ENCODE data around the gene SRRT.
A peak's percentile ranks its signal among the peaks of the same experiment; 100 is the strongest.

Gene SRRT

DNA sequence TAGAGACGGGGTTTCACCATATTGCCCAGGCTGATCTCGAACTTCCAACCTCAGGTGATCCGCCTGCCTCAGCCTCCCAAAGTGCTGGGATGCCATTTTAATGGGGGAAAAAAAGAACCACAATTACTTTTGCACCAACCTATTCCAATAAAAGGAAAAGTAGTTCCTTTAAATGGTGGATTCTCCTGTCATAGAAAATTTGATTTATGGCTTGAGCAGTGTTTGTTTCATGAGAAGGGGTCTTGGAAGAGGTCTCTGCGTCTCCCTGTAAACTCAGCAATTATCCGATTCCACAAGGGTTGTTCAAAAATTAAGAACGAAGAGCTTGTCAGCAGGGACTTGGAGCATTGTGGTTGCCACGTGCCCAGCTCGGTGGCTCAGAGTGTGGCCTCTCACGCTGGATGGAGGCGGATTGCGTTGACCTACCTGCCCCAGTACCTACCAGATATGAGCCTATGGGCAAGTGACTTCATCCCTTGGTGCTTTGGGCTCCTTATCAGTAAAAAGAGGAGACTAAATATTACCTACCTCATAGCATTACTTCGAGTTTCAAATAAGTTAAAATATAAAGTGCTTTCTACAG is 10.5 kb upstream of the SRRT start:
- no peak overlapping the region for H2AFZ ChIP-seq (ENCODE audit: low read depth, low read length)
- H3K36me3 ChIP-seq (ENCODE audit: insufficient read depth, low read length): peaks cover 15% of the 10 kb centered on the region
- H3K27me3 ChIP-seq (ENCODE audit: insufficient read depth, low read length): no peaks in the 10 kb centered on the region
- H3K9me3 ChIP-seq (ENCODE audit: low read length): no peaks in the 10 kb centered on the region
- H3K4me3 ChIP-seq (ENCODE audit: low read length): no peak overlapping the region
- peaks cover 13% of the 10 kb centered on the region for H3K4me1 ChIP-seq (ENCODE audit: insufficient read depth, low read length)

DNA sequence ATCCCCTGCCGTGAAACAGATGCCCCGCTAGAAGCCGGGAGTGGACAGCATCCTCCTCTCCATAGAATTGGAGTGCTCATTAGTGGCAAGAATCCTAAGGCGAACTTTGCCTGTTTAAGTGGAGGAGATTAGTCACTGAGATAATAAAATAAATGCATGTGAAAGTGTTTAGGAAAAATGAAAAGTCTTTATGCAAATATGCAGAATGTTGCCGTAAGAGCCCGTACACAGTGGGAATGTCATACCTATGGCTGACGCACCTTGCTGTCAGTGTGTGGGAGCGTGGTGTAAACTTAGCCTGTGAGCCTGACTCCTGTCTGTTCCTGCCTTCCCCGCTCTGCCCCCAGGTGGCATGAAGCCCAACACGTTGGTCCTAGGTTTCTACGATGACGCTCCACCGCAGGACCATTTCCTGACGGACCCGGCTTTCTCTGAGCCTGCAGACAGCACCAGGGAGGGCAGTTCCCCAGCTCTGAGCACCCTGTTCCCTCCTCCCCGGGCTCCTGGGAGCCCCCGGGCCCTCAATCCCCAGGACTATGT is 9.5 kb upstream of the SRRT start:
- no peaks in the 10 kb centered on the region for H3K9me3 ChIP-seq (ENCODE audit: low read length)
- H3K4me1 ChIP-seq (ENCODE audit: insufficient read depth, low read length): peaks cover 13% of the 10 kb centered on the region
- H3K36me3 ChIP-seq (ENCODE audit: insufficient read depth, low read length): peaks cover 13% of the 10 kb centered on the region
- no peak overlapping the region for H2AFZ ChIP-seq (ENCODE audit: low read depth, low read length)
- H3K4me3 ChIP-seq (ENCODE audit: low read length): no peak overlapping the region
- no peaks in the 10 kb centered on the region for H3K27me3 ChIP-seq (ENCODE audit: insufficient read depth, low read length)

DNA sequence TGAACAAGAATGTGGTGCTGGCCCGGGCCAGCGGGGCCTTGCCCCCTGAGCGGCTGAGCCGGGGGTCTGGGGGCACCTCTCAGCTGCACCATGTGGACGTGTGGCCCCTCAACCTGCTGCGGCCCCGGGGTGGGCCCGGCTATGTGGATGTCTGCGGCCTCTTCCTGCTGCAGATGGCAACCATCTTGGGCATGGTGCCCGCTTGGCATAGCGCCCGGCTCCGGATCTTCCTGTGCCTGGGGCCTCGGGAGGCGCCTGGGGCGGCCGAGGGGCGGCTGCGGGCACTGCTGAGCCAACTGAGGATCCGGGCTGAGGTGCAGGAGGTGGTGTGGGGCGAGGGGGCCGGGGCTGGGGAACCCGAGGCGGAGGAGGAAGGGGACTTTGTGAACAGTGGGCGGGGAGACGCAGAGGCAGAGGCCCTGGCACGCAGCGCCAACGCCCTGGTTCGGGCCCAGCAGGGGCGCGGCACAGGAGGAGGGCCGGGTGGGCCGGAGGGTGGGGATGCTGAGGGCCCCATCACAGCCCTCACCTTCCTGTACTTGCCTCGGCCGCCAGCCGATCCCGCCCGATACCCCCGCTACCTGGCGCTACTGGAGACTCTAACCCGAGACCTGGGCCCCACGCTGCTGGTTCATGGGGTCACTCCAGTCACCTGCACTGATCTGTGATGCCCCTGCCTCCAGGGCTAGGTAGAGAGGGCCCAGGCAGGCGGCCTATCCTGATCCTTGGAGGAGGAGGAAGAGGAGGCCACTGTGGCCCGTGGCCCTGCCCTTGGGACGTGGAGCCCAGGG is 8.8 kb upstream of the SRRT start:
- peaks cover 11% of the 10 kb centered on the region for H3K36me3 ChIP-seq (ENCODE audit: insufficient read depth, low read length)
- no peak overlapping the region for H2AFZ ChIP-seq (ENCODE audit: low read depth, low read length)
- H3K9me3 ChIP-seq (ENCODE audit: low read length): no peaks in the 10 kb centered on the region
- H3K4me1 ChIP-seq (ENCODE audit: insufficient read depth, low read length): peaks cover 13% of the 10 kb centered on the region
- H3K27me3 ChIP-seq (ENCODE audit: insufficient read depth, low read length): no peaks in the 10 kb centered on the region
- H3K4me3 ChIP-seq (ENCODE audit: low read length): peak overlapping the region; percentile 79

DNA sequence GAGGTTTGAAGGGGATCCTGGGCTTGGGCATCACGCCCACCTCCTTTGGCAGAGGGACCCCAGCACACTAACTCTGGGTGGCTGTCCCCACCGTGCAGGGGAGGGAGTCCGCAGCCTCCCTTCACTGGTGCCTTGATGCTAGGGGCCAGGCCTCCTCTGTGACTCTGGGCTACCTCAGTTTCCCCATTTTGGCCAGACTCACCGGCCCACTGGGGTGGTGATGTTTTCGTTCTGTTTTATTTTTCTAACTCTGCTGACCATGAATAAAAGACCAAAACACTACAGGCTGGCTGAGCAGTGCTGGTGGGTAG is 8.2 kb upstream of the SRRT start:
- Histone ChIP-seq H3K4me1 (ENCODE audit: insufficient read depth, low read length) (peaks cover 13% of the 10 kb centered on the region), H3K9me3 (ENCODE audit: low read length) (no peaks in the 10 kb centered on the region), H2AFZ (ENCODE audit: low read depth, low read length) (peak overlapping the region; percentile 85), H3K27me3 (ENCODE audit: insufficient read depth, low read length) (no peaks in the 10 kb centered on the region), H3K4me3 (ENCODE audit: low read length) (peak overlapping the region; percentile 79), H3K36me3 (ENCODE audit: insufficient read depth, low read length) (peaks cover 9% of the 10 kb centered on the region)

GRCh38 chr7:100867040-100867775 is 7.7 kb upstream of the SRRT start, which contains the start of gene TRIP6:
Gene TRIP6, plus strand, starts transcription at chr7:100867387. Its CDS starts 111 bp downstream, at chr7:100867498.
- H3K27me3 ChIP-seq (ENCODE audit: insufficient read depth, low read length): no peaks in the 10 kb centered on the region
- H3K4me3 ChIP-seq (ENCODE audit: low read length): peak within 1 kb of the TSS; percentile 79
- H2AFZ ChIP-seq (ENCODE audit: low read depth, low read length): peak within 1 kb of the TSS; percentile 85
- H3K36me3 ChIP-seq (ENCODE audit: insufficient read depth, low read length): peaks cover 10% of the 10 kb centered on the region
- no peaks in the 10 kb centered on the region for H3K9me3 ChIP-seq (ENCODE audit: low read length)
- H3K4me1 ChIP-seq (ENCODE audit: insufficient read depth, low read length): peaks cover 13% of the 10 kb centered on the region

- peak overlapping the region; percentile 79 for H3K4me3 ChIP-seq (ENCODE audit: low read length)
- H3K4me1 ChIP-seq (ENCODE audit: insufficient read depth, low read length): peaks cover 13% of the 10 kb centered on the region
- H2AFZ ChIP-seq (ENCODE audit: low read depth, low read length): peak overlapping the region; percentile 85
- peaks cover 15% of the 10 kb centered on the region for H3K36me3 ChIP-seq (ENCODE audit: insufficient read depth, low read length)
- no peaks in the 10 kb centered on the region for H3K9me3 ChIP-seq (ENCODE audit: low read length)
- H3K27me3 ChIP-seq (ENCODE audit: insufficient read depth, low read length): no peaks in the 10 kb centered on the region
Observed at GRCh38 chr7:100867776-100868485, 7.0 kb upstream of the SRRT start.

DNA sequence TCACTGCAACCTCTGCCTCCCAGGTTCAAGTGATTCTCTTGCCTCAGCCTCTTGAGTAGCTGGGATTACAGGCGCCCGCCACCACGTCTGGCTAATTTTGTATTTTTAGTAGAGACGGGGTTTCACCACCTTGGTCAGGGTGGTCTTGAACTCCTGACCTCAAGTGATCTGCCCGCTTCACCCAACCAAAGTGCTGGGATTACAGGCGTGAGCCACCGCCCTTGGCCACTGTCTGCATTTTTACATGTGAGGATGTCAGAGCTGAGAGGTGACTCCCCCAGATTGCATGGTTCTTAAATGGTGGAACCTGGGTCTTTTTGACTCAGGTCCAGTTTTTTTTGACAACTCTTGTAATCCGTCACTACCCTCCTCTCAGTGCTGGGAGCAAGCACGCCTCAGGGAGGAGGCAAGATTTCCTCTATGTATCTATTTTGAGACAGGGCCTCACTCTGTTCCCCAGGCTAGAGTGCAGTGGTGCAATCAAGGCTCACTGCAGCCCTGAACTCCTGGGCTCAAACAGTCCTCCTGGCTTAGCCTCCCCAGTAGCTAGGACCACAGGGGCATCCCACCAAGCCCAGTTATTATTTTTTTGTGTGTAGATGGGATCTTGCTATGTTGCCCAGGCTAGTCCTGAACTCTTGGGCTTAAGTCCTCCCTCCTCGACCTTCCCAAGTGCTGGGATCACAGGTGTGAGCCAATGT is 1.2 kb upstream of the SRRT start:
- H3K9me3 ChIP-seq (ENCODE audit: low read length): no peaks in the 10 kb centered on the region
- H3K4me1 ChIP-seq (ENCODE audit: insufficient read depth, low read length): peaks cover 20% of the 10 kb centered on the region
- H3K4me3 ChIP-seq (ENCODE audit: low read length): peak overlapping the region; percentile 99
- H3K27me3 ChIP-seq (ENCODE audit: insufficient read depth, low read length): no peaks in the 10 kb centered on the region
- peaks cover 41% of the 10 kb centered on the region for H3K36me3 ChIP-seq (ENCODE audit: insufficient read depth, low read length)
- no peak overlapping the region for H2AFZ ChIP-seq (ENCODE audit: low read depth, low read length)

GRCh38 chr7:100874300-100874576 is 665 bp upstream of the SRRT start:
- peak overlapping the region; percentile 11 for H2AFZ ChIP-seq (ENCODE audit: low read depth, low read length)
- H3K9me3 ChIP-seq (ENCODE audit: low read length): no peaks in the 10 kb centered on the region
- peak overlapping the region; percentile 99 for H3K4me3 ChIP-seq (ENCODE audit: low read length)
- peaks cover 46% of the 10 kb centered on the region for H3K36me3 ChIP-seq (ENCODE audit: insufficient read depth, low read length)
- H3K4me1 ChIP-seq (ENCODE audit: insufficient read depth, low read length): peaks cover 20% of the 10 kb centered on the region
- no peaks in the 10 kb centered on the region for H3K27me3 ChIP-seq (ENCODE audit: insufficient read depth, low read length)

DNA sequence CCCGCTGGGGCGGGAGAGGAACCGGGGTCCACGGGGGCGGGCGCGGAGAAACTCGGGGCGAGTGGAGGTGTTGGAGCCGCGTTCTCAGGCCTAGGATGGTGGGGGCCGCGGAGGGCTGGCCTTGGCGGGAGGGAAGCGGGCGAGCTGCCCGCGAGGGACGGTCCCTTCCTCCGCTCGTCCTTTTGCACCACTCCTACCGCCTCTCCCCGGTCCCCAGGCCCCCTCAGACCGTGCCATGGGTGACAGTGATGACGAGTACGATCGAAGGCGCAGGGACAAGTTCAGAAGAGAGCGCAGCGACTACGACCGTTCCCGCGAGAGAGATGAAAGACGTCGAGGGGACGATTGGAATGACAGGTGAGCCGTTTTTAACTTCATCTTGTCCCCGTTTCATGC is 451 bp downstream of the SRRT start:
- Histone ChIP-seq H3K27me3 (ENCODE audit: insufficient read depth, low read length) (no peaks in the 10 kb centered on the region), H3K36me3 (ENCODE audit: insufficient read depth, low read length) (peaks cover 54% of the 10 kb centered on the region), H2AFZ (ENCODE audit: low read depth, low read length) (no peak overlapping the region)

GRCh38 chr7:100878013-100878412 is 3.1 kb downstream of the SRRT start:
- H3K4me1 ChIP-seq (ENCODE audit: insufficient read depth, low read length): peaks cover 20% of the 10 kb centered on the region
- H2AFZ ChIP-seq (ENCODE audit: low read depth, low read length): no peak overlapping the region
- no peaks in the 10 kb centered on the region for H3K9me3 ChIP-seq (ENCODE audit: low read length)
- H3K36me3 ChIP-seq (ENCODE audit: insufficient read depth, low read length): peaks cover 66% of the 10 kb centered on the region
- H3K27me3 ChIP-seq (ENCODE audit: insufficient read depth, low read length): no peaks in the 10 kb centered on the region
- H3K4me3 ChIP-seq (ENCODE audit: low read length): no peak overlapping the region

More for the DNA sequence above, 451 bp downstream of the SRRT start:
- H3K4me3 ChIP-seq (ENCODE audit: low read length): peak overlapping the region; percentile 99
- peaks cover 20% of the 10 kb centered on the region for H3K4me1 ChIP-seq (ENCODE audit: insufficient read depth, low read length)
- no peaks in the 10 kb centered on the region for H3K9me3 ChIP-seq (ENCODE audit: low read length)

- H3K27me3 ChIP-seq (ENCODE audit: insufficient read depth, low read length): no peaks in the 10 kb centered on the region
- peaks cover 70% of the 10 kb centered on the region for H3K36me3 ChIP-seq (ENCODE audit: insufficient read depth, low read length)
- H3K9me3 ChIP-seq (ENCODE audit: low read length): no peaks in the 10 kb centered on the region
- H2AFZ ChIP-seq (ENCODE audit: low read depth, low read length): no peak overlapping the region
- H3K4me3 ChIP-seq (ENCODE audit: low read length): no peak overlapping the region
- peaks cover 20% of the 10 kb centered on the region for H3K4me1 ChIP-seq (ENCODE audit: insufficient read depth, low read length)
Observed at GRCh38 chr7:100878685-100879084, 3.8 kb downstream of the SRRT start.

- Histone ChIP-seq H3K27me3 (ENCODE audit: insufficient read depth, low read length) (no peaks in the 10 kb centered on the region), H3K36me3 (ENCODE audit: insufficient read depth, low read length) (peaks cover 76% of the 10 kb centered on the region), H3K9me3 (ENCODE audit: low read length) (no peaks in the 10 kb centered on the region), H3K4me1 (ENCODE audit: insufficient read depth, low read length) (peaks cover 12% of the 10 kb centered on the region), H2AFZ (ENCODE audit: low read depth, low read length) (no peak overlapping the region), H3K4me3 (ENCODE audit: low read length) (no peak overlapping the region)
Observed at GRCh38 chr7:100879685-100880261, 4.9 kb downstream of the SRRT start.
